ENCODE measurements around the gene LAPTM5.
A peak's percentile ranks its signal among the peaks of the same experiment; 100 is the strongest.
"Not testable (repeated sequence)": the region's sequence is repeated elsewhere in the genome, so short reads cannot be mapped to it uniquely, and the experiment has no call there.

The LAPTM5 gene

DNA sequence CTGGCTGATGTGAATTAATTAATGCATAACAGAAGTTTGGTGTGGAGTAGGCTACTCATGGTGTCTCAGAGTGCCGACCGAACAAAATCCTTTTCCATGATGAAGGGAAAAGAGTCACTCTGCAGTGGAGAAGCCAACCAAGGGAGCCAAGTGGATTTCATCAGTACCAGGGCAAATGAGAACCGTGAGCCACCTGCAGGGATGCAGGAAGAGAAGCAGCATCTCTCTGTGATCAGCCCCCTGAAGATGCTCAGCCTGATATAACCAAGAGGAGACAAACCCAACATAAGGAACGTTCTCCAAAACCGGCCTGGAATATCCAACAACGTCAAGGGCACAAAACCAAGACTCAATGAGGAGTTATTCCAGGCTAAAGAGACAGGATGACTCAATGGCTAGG lies 13.4 kb upstream of the LAPTM5 start:
- in situ Hi-C loops (cut with MboI; ENCODE audit: low sequenced_read_pairs, unreplicated experiment): no loop called here
- no peak for DNase-seq (ENCODE audit: low spot score)
- TF ChIP-seq, protein P1, sequence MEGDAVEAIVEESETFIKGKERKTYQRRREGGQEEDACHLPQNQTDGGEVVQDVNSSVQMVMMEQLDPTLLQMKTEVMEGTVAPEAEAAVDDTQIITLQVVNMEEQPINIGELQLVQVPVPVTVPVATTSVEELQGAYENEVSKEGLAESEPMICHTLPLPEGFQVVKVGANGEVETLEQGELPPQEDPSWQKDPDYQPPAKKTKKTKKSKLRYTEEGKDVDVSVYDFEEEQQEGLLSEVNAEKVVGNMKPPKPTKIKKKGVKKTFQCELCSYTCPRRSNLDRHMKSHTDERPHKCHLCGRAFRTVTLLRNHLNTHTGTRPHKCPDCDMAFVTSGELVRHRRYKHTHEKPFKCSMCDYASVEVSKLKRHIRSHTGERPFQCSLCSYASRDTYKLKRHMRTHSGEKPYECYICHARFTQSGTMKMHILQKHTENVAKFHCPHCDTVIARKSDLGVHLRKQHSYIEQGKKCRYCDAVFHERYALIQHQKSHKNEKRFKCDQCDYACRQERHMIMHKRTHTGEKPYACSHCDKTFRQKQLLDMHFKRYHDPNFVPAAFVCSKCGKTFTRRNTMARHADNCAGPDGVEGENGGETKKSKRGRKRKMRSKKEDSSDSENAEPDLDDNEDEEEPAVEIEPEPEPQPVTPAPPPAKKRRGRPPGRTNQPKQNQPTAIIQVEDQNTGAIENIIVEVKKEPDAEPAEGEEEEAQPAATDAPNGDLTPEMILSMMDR (IDR thresholded peaks at IDR 0.05; ENCODE audit: borderline replicate concordance, control extremely low read depth, extremely low read depth, insufficient read depth, missing control alignments): no peak

DNA sequence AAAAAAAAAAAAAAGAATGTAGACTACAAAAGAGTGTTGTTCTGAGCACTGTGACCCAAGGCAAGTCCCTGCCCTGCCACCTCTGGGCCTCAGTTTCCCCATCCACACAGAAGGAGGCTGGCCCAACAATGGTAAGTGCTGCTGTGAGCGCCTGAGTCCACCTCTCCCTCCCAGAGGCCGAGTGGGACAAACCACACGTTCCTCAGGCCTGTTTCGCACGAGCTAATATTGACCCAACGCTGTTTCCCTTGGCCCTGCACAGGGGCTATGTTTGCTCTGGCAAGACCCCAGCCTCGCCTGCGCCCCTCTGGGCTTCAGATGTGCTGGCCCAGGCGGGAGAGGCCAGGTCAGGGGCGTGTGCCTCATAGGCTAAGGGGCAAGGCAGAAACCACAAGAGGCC lies 12.6 kb upstream of the LAPTM5 start:
- in situ Hi-C loops (cut with MboI; ENCODE audit: low sequenced_read_pairs, unreplicated experiment): no loop called here
- no peak for DNase-seq (ENCODE audit: low spot score)
- TF ChIP-seq, protein P1 (IDR thresholded peaks at IDR 0.05; ENCODE audit: borderline replicate concordance, control extremely low read depth, extremely low read depth, insufficient read depth, missing control alignments): no peak

DNA sequence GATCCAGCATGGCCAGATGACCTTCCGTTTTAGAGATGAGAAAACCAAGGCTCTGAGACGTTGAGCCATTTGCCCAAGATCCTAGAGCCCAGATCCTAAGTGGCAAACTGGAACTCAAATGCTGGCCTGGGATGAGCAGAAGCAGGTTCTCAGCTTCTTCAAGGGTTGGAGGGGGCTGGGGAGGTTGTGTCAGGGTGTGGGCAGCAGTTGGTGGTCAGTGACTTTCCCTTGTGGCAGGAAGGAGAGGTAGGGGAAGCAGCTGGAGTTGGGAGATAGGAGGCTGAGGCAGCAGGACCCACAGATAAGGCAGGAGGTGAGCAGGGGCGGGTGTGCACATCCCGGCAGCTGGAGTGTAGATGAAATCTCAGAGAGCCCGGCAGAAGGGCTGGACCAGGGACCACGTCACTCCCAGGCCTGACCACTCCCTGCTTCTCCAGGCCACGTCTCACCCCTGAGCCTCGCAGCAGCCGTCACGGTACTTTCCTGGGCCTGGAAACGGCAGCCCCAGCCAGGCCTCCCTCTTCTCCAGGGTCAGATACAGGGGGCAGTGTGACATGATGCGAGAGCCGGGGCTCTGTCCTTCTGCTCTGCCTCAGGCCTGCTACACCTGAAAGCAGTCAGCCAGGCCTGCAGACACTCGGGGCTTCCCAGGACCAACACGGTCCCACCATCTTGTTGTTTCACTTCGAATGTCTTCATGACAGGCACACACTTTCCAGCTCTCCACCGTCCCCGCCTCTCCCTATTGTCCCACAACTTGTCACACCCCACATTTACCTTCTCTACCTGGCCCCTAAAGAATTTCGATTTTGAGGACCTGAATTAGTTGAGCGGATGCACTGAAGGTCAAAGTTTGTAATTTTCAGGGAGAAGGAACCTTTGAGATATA lies 11.5 kb upstream of the LAPTM5 start:
- DNase-seq (ENCODE audit: low spot score): no peak
- TF ChIP-seq, protein P1 (IDR thresholded peaks at IDR 0.05; ENCODE audit: borderline replicate concordance, control extremely low read depth, extremely low read depth, insufficient read depth, missing control alignments): no peak
- in situ Hi-C loops (cut with MboI; ENCODE audit: low sequenced_read_pairs, unreplicated experiment): loop anchor here (5.0 kb wide), 1 partner anchor 37 kb away; no protein-coding TSS in a partner anchor

DNA sequence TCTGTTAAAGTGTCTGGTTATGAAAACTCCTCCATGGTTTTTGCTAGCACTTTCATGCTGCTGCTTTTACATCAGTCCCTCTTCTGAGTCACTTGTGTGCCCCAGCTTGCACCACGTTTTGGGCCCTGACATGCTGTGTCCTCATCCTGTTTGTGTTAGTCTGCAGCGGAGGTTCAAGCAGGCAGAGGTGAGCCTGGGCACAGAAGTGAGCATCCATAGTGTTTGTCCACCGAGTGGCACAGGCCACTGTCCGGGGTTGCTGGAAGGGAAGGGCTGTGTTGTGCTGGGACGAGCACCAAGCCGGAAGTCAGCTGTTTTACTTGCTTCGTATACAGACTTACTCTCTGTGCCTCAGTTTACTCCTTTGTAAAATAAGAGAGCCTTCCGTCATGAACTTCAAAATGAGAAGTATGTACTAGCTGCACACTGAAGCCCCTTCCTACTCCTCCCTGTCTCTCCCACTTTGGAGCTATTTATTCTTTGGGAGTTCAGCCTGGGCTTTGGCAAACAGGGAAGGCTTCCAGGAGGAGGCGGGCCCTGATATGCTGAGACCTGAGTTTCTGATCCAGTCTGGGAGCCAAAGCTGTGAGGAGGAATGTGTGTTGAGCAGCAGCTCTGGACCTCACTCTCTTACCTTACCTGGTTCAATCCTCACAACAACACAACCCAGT lies 10.7 kb upstream of the LAPTM5 start:
- TF ChIP-seq, protein P1 (IDR thresholded peaks at IDR 0.05; ENCODE audit: borderline replicate concordance, control extremely low read depth, extremely low read depth, insufficient read depth, missing control alignments): no peak
- in situ Hi-C loops (cut with MboI; ENCODE audit: low sequenced_read_pairs, unreplicated experiment): loop anchor here (5.0 kb wide), 1 partner anchor 36 kb away; no protein-coding TSS in a partner anchor
- no peak for DNase-seq (ENCODE audit: low spot score)

DNA sequence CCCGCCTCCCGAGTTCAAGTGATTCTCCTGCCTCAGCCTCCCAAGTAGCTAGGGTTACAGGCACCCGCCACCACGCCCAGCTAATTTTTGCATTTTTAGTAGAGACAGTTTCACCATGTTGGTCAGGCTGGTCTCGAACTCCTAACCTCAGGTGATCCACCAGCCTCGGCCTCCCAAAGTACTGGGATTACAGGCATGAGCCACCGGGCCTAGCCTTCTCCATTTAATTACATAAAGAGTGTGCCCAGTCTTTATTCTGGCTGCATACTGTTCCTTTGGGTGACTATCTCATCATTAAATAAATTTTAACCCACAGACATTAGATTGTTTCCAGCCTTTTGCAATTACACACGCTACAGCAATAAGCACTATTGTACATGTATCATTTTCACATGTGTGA lies 9.4 kb upstream of the LAPTM5 start:
- not testable (repeated sequence) for DNase-seq (ENCODE audit: low spot score)
- in situ Hi-C loops (cut with MboI; ENCODE audit: low sequenced_read_pairs, unreplicated experiment): loop anchor here (5.0 kb wide), 1 partner anchor 35 kb away; no protein-coding TSS in a partner anchor

DNA sequence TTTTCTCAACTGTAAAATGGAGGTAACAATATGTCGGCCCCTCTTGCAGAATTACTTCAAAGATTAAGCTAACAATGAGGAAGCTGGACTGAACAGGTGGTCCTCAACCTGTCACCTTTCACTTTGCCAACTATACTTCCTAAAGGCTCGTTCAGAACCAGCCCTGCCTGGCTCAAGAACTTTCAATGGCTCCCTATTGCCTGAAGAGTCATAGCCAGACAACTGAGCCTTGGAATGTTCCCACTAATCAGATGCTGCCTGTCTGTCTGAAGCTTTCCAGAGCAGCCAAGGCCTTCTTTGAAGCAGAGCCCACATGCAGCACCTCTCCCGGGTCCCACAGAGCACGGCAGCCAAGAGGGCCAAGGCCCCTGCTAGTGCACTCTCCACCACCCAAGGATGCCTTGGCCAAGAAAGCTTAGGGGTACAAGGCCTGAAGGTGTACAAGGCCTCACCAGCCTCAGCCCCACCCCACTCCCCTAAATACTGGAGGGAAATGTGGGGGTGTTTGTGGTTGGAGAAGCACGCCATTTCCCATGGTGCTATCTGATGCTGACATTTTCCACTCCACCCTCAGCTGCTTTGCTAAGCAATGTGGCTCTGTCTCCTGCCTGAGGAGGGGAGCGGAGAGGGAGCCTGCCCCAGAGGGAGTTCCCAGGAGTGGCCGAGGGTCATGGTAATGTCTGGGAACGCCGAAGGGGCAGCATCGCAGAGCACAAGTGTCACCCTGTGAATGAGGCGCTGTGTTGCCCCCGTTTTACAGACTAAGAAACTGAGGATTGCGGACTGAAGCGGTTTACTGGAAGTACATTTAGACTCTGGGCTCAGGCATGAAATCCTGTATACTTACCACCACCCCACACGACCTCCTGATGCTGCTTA lies 8.2 kb upstream of the LAPTM5 start:
- peak; percentile 61 for DNase-seq (ENCODE audit: low spot score)
- in situ Hi-C loops (cut with MboI; ENCODE audit: low sequenced_read_pairs, unreplicated experiment): loop anchor here (5.0 kb wide), 1 partner anchor 33 kb away; no protein-coding TSS in a partner anchor
- TF ChIP-seq, protein P1 (IDR thresholded peaks at IDR 0.05; ENCODE audit: borderline replicate concordance, control extremely low read depth, extremely low read depth, insufficient read depth, missing control alignments): no peak

Measured in GM13976 (cell line).